Esophagus squamous epithelium (tissue), 5 donors: ENCODE data around the gene RAB30. TPM values are rescaled to one million over a fixed set of nuclear protein-coding genes. Genes with fewer than 3 reads are reported as not detected.

Experiments
- DNase-seq: peaks from one replicate; lab custom pipeline; 2025; lab: John Stamatoyannopoulos, UW
- H3K27ac ChIP-seq, 4 donors: fragments of 200-600 bp; sonication (generic); one replicate each; pipeline ENCODE4 v1.5.1; 2016 to 2019; ENCODE audit warnings: mild to moderate bottlenecking in 1 of 4
- H3K27me3 ChIP-seq, 4 donors: fragments of 200-600 bp; sonication (generic); 1 replicate in 3 of 4; 2 replicates in 1 of 4; pipeline versions ENCODE4 v1.5.1 to v1.6.0; 2017 to 2021; ENCODE audit warnings: antibody characterized with exemption in 1 of 4
- H3K36me3 ChIP-seq, 3 donors: fragments of 200-600 bp; sonication (generic); one replicate each; pipeline ENCODE4 v1.5.1; 2016 to 2019
- H3K4me1 ChIP-seq, 3 donors: fragments of 200-600 bp; sonication (generic); one replicate each; pipeline ENCODE4 v1.5.1; 2017 to 2019
- H3K4me3 ChIP-seq, 4 donors: fragments of 200-600 bp; sonication (generic); 1 replicate in 3 of 4; 2 replicates in 1 of 4; pipeline ENCODE4 v1.5.1; 2016 to 2019; ENCODE audit warnings: mild to moderate bottlenecking in 2 of 4, moderate library complexity in 1 of 4
- H3K9me3 ChIP-seq, 3 donors: fragments of 200-600 bp; sonication (generic); one replicate each; pipeline ENCODE4 v1.5.1; 2016 to 2019
- POLR2A ChIP-seq, 4 donors: fragments of 450-650 bp; IDR thresholded peaks; one replicate each; pipeline ENCODE4 v1.6.1; 2017; ENCODE audit warnings: antibody characterized with exemption in 4 of 4, mild to moderate bottlenecking in 4 of 4, moderate library complexity in 3 of 4
- WGBS, 2 donors: methylation state at CpG; one replicate each; pipeline ENCODE4 v1.1.5; 2018; 5-methylcytosine and 5-hydroxymethylcytosine counted together
- intact Hi-C: fragments of 100-400 bp; cut with DNase I; formaldehyde crosslinking; loops from one replicate; pipeline ENCODE4 v1.15.0; 2022
- total RNA-seq, 4 donors: library from RNA; depleted of rRNA; stranded (reverse); fragments of >200 nt; gene quantifications; one replicate each; pipeline ENCODE4 v1.1.0, GENCODE V29; 2016
- TF ChIP-seq, protein P1 (sequence below), 6 experiments: fragments of 450-650 bp in 4 of 6; fragments of 200-600 bp in 2 of 6; sonication (generic) in 2 of 6; IDR thresholded peaks; one replicate each; pipeline ENCODE4 v1.5.1; 2016 to 2019; ENCODE audit warnings: antibody characterized with exemption in 6 of 6, mild to moderate bottlenecking in 4 of 6, moderate library complexity in 4 of 6
- donor health status: DM: yes; HTN: yes; CAD: no.

RAB30 gene
- total RNA-seq, 4 donors from 2014 or later, result 2.2 to 8.7 (median 6.0) TPM

DNA sequence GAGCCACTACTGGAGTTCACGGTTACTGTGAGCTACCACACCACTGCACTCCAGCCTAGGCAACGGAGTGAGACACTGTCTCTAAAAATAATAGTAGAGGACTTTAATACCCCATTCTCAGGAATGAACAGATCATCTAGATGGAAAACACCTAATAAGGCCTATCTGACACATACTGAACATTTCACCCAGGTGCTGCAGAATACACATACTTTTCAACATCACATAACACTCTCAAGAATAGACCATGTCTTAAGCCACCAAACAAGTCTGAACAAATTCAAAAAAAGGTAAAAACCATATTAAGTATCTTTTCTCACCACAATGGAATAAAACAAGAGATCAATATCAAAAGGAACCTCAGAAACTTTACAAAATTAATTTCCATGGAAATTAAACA lies 132.2 kb downstream of the RAB30 start:
- Histone ChIP-seq H3K36me3 (no peaks in the 10 kb centered on the region), H3K4me1 (no peaks in the 10 kb centered on the region), H3K9me3 (no peaks in the 10 kb centered on the region), H3K27ac (no peak overlapping the region), H3K4me3 (no peak overlapping the region), H3K27me3 (no peaks in the 10 kb centered on the region)
- TF ChIP-seq, protein P1, sequence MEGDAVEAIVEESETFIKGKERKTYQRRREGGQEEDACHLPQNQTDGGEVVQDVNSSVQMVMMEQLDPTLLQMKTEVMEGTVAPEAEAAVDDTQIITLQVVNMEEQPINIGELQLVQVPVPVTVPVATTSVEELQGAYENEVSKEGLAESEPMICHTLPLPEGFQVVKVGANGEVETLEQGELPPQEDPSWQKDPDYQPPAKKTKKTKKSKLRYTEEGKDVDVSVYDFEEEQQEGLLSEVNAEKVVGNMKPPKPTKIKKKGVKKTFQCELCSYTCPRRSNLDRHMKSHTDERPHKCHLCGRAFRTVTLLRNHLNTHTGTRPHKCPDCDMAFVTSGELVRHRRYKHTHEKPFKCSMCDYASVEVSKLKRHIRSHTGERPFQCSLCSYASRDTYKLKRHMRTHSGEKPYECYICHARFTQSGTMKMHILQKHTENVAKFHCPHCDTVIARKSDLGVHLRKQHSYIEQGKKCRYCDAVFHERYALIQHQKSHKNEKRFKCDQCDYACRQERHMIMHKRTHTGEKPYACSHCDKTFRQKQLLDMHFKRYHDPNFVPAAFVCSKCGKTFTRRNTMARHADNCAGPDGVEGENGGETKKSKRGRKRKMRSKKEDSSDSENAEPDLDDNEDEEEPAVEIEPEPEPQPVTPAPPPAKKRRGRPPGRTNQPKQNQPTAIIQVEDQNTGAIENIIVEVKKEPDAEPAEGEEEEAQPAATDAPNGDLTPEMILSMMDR (IDR thresholded peaks at IDR 0.05), result no peak
- TF ChIP-seq POLR2A (IDR thresholded peaks at IDR 0.05), result no peak
- 84 to 100% methylated on average over 2 of the region's 2 CpGs for WGBS, 2 donors
- intact Hi-C loops, result no loop called here
- DNase-seq, result no peak

DNA sequence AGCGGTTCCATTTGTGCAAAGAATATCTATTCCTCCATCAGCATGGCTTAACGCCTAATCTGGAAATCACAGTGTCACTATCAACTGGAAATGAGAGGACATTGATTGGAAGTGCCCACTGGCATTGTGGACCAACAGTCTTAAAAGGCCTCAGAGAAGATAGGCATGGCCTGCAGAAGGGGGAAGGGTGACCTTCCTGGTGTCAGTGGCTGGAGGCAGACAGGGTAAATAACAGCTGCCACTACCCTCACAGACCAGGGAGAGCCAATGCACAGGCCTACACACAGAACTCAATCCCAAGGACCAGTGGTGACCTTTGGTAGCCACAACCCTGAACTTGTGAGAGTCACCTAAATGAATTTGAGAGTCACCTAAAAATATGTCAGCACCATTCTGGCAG lies 134.1 kb downstream of the RAB30 start:
- intact Hi-C loops, result no loop called here
- no peak overlapping the region for H3K4me3 ChIP-seq
- WGBS, 2 donors, result 92 to 100% methylated on average over 2 of the region's 2 CpGs
- H3K9me3 ChIP-seq, result no peaks in the 10 kb centered on the region
- H3K27me3 ChIP-seq, result no peaks in the 10 kb centered on the region
- no peak for TF ChIP-seq POLR2A (IDR thresholded peaks at IDR 0.05)
- TF ChIP-seq, protein P1 (IDR thresholded peaks at IDR 0.05), result no peak
- no peaks in the 10 kb centered on the region for H3K36me3 ChIP-seq
- H3K27ac ChIP-seq, result no peak overlapping the region
- H3K4me1 ChIP-seq, result no peaks in the 10 kb centered on the region
- no peak for DNase-seq

DNA sequence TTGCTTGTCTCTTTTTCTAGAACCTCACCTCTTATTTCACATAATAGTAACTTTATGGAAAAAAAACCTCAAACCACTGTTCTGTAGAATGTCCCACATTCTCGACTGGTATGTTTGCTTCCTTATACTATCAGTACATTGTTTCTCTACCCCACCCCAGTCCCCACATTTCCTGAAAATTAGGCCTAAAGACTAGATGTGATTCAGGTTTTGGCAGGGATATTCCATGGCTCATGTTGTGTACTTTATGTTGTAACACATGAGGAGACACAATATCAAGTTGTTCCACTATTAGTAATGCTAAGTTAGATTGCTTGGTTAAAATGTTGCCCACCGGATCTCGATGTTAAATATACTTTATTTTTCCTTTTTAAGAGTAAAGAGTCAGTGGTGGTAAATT lies 135.4 kb downstream of the RAB30 start:
- 72 to 76% methylated on average over 3 of the region's 3 CpGs for WGBS, 2 donors
- intact Hi-C loops, result no loop called here
- Histone ChIP-seq H3K4me3 (no peak overlapping the region), H3K36me3 (no peaks in the 10 kb centered on the region), H3K9me3 (no peaks in the 10 kb centered on the region), H3K4me1 (no peaks in the 10 kb centered on the region), H3K27ac (no peak overlapping the region), H3K27me3 (no peaks in the 10 kb centered on the region)
- no peak for TF ChIP-seq POLR2A (IDR thresholded peaks at IDR 0.05)
- TF ChIP-seq, protein P1 (IDR thresholded peaks at IDR 0.05), result no peak
- DNase-seq, result no peak

DNA sequence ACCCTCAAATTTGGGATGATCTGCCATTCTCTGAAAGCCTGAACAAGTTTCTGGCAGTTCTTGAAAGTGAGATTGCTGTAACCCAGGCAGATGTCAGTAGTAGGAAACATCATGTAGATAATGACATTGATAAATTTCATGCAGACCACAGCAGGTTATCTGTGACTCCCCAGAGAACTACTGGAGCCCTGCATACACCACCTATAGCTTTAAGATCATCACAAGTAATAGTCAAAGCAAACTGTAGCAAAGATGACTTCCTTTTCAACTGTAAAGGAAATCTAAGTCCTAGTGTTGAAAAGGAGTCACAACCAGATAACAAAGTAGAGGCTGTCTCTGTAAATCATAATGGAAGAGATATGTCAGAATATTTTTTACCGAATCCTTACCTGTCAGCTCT lies 139.1 kb downstream of the RAB30 start:
- no peaks in the 10 kb centered on the region for H3K4me1 ChIP-seq
- H3K9me3 ChIP-seq, result no peaks in the 10 kb centered on the region
- intact Hi-C loops, result no loop called here
- TF ChIP-seq, protein P1 (IDR thresholded peaks at IDR 0.05), result no peak
- no peak for TF ChIP-seq POLR2A (IDR thresholded peaks at IDR 0.05)
- H3K27ac ChIP-seq, result no peak overlapping the region
- H3K36me3 ChIP-seq, result no peaks in the 10 kb centered on the region
- WGBS, 2 donors, result 93 to 97% methylated on average over 1 of the region's 1 CpG
- H3K4me3 ChIP-seq, result no peak overlapping the region
- DNase-seq, result no peak
- H3K27me3 ChIP-seq, result no peaks in the 10 kb centered on the region

DNA sequence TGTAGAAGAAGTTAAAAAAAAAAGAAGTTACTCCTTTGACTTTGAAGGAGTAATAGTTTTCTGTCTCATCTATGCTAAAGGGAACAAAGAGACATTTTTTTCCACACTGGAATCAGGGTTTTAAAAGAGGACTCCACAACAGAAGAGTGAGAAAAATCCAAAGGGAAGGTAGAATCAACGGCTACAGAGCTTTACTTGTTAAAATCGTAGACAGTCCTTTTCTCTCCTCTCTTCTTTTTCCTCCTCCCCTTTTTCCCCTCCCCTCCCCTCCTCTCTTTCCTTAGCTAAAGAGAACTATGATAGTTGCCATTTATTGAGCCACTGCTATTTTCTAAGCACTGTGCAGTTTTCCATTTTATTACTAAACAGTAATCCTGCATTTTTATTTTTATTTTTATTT lies 141.0 kb downstream of the RAB30 start:
- no peaks in the 10 kb centered on the region for H3K9me3 ChIP-seq
- no peak for TF ChIP-seq POLR2A (IDR thresholded peaks at IDR 0.05)
- H3K27me3 ChIP-seq, result no peaks in the 10 kb centered on the region
- intact Hi-C loops, result no loop called here
- no peaks in the 10 kb centered on the region for H3K36me3 ChIP-seq
- WGBS, 2 donors, result 71 to 72% methylated on average over 2 of the region's 2 CpGs
- DNase-seq, result no peak
- no peak overlapping the region for H3K27ac ChIP-seq
- no peaks in the 10 kb centered on the region for H3K4me1 ChIP-seq
- H3K4me3 ChIP-seq, result no peak overlapping the region

DNA sequence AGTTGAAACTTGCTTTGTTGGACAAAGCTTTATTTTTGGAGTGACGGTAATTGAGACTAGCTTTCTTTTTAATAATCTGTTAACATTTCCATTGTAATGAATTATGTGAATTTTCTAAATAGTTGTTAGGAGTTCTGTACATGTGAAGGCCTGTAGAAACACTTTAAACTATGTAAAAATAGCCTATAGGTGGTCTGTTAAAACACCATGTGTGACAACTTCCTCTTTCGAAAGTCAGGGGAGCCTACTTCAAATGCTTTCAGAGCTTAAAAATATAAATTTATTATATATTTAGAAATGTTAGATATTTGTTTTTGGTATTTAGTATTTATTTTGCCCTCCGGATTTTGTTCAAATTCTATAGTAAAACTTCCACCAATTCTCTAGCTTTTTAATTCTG lies 141.5 kb downstream of the RAB30 start:
- Histone ChIP-seq H3K4me1 (no peaks in the 10 kb centered on the region), H3K36me3 (no peaks in the 10 kb centered on the region), H3K9me3 (no peaks in the 10 kb centered on the region), H3K27me3 (no peaks in the 10 kb centered on the region), H3K4me3 (no peak overlapping the region), H3K27ac (no peak overlapping the region)
- no peak for TF ChIP-seq POLR2A (IDR thresholded peaks at IDR 0.05)
- no peak for DNase-seq
- WGBS, 2 donors, result 74 to 87% methylated on average over 3 of the region's 3 CpGs
- intact Hi-C loops, result no loop called here
